BLaER1 (cell line): ENCODE results near the gene TSFM.

Experiments
- H3K27ac ChIP-seq: shearing (Covaris generic); formaldehyde crosslinking; 2 replicates; pipeline ENCODE4 v1.8.1; 2022
- H3K27me3 ChIP-seq: shearing (Covaris generic); formaldehyde crosslinking; 2 replicates; pipeline ENCODE4 v1.8.1; 2022
- H3K36me3 ChIP-seq: shearing (Covaris generic); formaldehyde crosslinking; 2 replicates; pipeline ENCODE4 v1.8.1; 2022
- H3K4me1 ChIP-seq: shearing (Covaris generic); formaldehyde crosslinking; 2 replicates; pipeline ENCODE4 v1.8.1; 2022
- H3K4me2 ChIP-seq: shearing (Covaris generic); formaldehyde crosslinking; 2 replicates; pipeline ENCODE4 v1.8.1; 2022
- H3K4me3 ChIP-seq: shearing (Covaris generic); formaldehyde crosslinking; 2 replicates; pipeline ENCODE4 v1.8.1; 2022
- H3K9ac ChIP-seq: shearing (Covaris generic); formaldehyde crosslinking; 2 replicates; pipeline ENCODE4 v1.8.1; 2022
- H3K9me3 ChIP-seq: shearing (Covaris generic); formaldehyde crosslinking; 2 replicates; pipeline ENCODE4 v1.8.1; 2022
- H4K20me1 ChIP-seq: shearing (Covaris generic); formaldehyde crosslinking; 2 replicates; pipeline ENCODE4 v1.8.1; 2022
- Cebpa-rat ChIP-seq: shearing (Covaris generic); IDR thresholded peaks from 2 replicates; pipeline ENCODE4 v1.8.1; 2022

TSFM gene

DNA sequence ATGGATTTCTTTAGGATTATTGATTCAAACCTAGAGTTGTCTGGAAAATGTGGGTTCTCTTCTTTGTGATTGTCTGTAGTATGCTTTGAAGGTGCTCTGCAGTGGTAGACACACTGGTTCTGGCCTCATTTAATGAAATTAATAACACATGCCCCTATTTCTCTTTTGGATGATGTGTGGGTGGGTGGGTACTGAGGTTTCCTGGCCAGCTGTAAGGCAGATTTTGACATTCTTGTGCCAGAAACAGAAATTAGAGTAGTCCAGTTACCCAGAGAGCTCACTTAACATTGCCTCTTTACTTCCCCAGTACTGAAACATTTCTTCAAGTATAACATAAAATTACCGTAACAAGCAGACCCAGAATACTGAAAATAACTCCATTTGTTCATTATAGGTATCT lies 14.4 kb downstream of the TSFM start:
- Histone ChIP-seq H3K4me1 (no peaks in the 10 kb centered on the region), H4K20me1 (peaks cover 9% of the 10 kb centered on the region; the same call in 1 of the 2 replicates), H3K4me3 (no peak overlapping the region), H3K27ac (no peak overlapping the region), H3K9me3 (no peaks in the 10 kb centered on the region), H3K4me2 (no peak overlapping the region), H3K27me3 (no peaks in the 10 kb centered on the region), H3K36me3 (peaks cover 99% of the 10 kb centered on the region), H3K9ac (no peak overlapping the region)
- no peak for TF ChIP-seq Cebpa-rat

GRCh38 chr12:57797933-57798332 lies 15.3 kb downstream of the TSFM start:
- no peak overlapping the region for H3K4me2 ChIP-seq
- no peaks in the 10 kb centered on the region for H3K27me3 ChIP-seq
- H4K20me1 ChIP-seq: peaks cover 6% of the 10 kb centered on the region; the same call in 1 of the 2 replicates
- H3K4me1 ChIP-seq: no peaks in the 10 kb centered on the region
- H3K9me3 ChIP-seq: no peaks in the 10 kb centered on the region
- H3K9ac ChIP-seq: no peak overlapping the region
- H3K4me3 ChIP-seq: no peak overlapping the region
- H3K27ac ChIP-seq: no peak overlapping the region
- no peak for TF ChIP-seq Cebpa-rat
- H3K36me3 ChIP-seq: peaks cover 99% of the 10 kb centered on the region

DNA sequence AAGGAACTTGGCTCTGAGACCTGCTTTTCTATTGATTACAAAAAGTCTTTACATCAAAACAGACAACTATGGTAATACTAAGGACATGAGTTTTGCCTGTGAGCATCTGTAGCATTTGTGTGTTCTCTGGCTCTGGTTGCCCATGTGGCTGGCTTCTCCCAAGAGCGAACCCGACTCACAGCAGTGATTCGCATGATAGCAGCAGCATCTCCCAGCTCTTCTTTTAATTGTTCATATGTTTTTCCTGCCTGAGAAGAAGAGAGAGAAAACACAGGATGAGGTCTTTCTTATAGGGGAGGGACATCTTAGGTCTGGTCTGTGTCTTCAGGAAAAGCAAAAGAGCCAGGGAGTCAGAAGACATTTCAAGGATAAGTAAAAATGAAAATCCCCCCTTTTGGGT lies 18.4 kb downstream of the TSFM start:
- TF ChIP-seq Cebpa-rat: no peak
- Histone ChIP-seq H3K4me3 (no peak overlapping the region), H4K20me1 (peaks cover 6% of the 10 kb centered on the region; the same call in 1 of the 2 replicates), H3K4me2 (no peak overlapping the region), H3K36me3 (peaks cover 84% of the 10 kb centered on the region), H3K27me3 (no peaks in the 10 kb centered on the region), H3K27ac (no peak overlapping the region), H3K9me3 (no peaks in the 10 kb centered on the region), H3K9ac (no peak overlapping the region), H3K4me1 (no peaks in the 10 kb centered on the region)

DNA sequence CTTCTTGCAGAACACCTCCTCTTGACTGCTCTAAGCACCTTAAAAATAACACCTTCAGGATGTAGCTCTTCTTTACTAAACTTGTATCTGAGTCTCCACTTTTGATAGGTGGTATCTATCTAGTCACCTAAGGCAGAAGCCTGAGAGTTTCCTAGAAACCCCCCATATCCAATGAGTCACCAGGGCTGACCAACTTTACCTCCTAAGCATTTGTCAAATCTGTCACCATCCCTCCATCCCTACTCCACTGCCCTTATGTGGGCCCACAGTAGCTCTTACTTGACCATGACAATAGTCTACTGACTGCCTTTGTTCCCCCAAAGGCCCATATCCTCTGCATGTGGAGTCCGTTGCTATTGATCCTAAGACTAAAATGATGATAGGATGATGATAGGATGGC lies 20.0 kb downstream of the TSFM start:
- H3K36me3 ChIP-seq: peaks cover 80% of the 10 kb centered on the region
- TF ChIP-seq Cebpa-rat: no peak
- H3K27me3 ChIP-seq: no peaks in the 10 kb centered on the region
- no peaks in the 10 kb centered on the region for H3K4me1 ChIP-seq
- no peak overlapping the region for H3K4me3 ChIP-seq
- H3K9me3 ChIP-seq: no peaks in the 10 kb centered on the region
- H3K4me2 ChIP-seq: no peak overlapping the region
- no peak overlapping the region for H3K9ac ChIP-seq
- no peaks in the 10 kb centered on the region; the same call in 1 of the 2 replicates for H4K20me1 ChIP-seq
- H3K27ac ChIP-seq: no peak overlapping the region

DNA sequence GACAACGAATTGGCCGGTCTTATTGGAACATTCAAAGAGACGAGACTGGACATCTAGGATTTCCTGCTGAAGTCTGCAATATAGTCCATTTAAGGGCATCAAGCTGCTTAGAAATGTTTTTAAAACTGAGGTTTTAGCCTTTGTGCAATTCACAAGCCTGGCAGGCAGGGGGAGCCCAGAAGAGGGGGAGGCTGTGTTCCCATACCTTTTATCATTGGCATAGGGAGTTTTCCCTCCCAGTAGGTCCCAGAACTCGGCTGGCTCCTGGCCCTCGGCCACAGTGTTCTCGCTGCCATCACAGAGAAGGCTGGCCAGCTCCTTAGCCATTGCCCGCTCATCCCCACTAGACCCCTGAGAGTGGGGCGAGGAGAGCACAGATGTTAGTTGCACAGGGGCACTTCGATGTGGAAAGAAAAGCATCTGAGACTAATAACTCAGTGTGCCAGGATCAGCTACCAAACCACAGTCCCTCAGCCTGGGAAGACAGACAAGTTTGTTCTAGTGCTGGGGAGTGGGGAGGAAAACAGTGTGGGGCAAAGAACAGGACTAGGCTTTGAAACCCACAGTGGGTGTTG lies 20.8 kb downstream of the TSFM start:
- no peak overlapping the region for H3K4me3 ChIP-seq
- H3K4me2 ChIP-seq: no peak overlapping the region
- no peaks in the 10 kb centered on the region for H3K27me3 ChIP-seq
- TF ChIP-seq Cebpa-rat: no peak
- H3K9ac ChIP-seq: no peak overlapping the region
- no peak overlapping the region for H3K27ac ChIP-seq
- H3K36me3 ChIP-seq: peaks cover 81% of the 10 kb centered on the region
- no peaks in the 10 kb centered on the region for H3K4me1 ChIP-seq
- H4K20me1 ChIP-seq: no peaks in the 10 kb centered on the region; the same call in 1 of the 2 replicates
- no peaks in the 10 kb centered on the region for H3K9me3 ChIP-seq

- Histone ChIP-seq H3K27me3 (no peaks in the 10 kb centered on the region), H3K4me2 (no peak overlapping the region), H3K36me3 (peaks cover 77% of the 10 kb centered on the region), H4K20me1 (no peaks in the 10 kb centered on the region), H3K9ac (no peak overlapping the region), H3K9me3 (no peaks in the 10 kb centered on the region), H3K4me3 (no peak overlapping the region), H3K4me1 (no peaks in the 10 kb centered on the region), H3K27ac (no peak overlapping the region)
- no peak for TF ChIP-seq Cebpa-rat
These were observed 24.1 kb downstream of the TSFM start for GRCh38 chr12:57806677-57807076.

- no peaks in the 10 kb centered on the region for H3K27me3 ChIP-seq
- no peak for TF ChIP-seq Cebpa-rat
- H3K4me1 ChIP-seq: no peaks in the 10 kb centered on the region
- H3K4me3 ChIP-seq: no peak overlapping the region
- no peak overlapping the region for H3K4me2 ChIP-seq
- no peak overlapping the region for H3K27ac ChIP-seq
- H3K9me3 ChIP-seq: no peaks in the 10 kb centered on the region
- H4K20me1 ChIP-seq: no peaks in the 10 kb centered on the region
- no peak overlapping the region for H3K9ac ChIP-seq
- peaks cover 71% of the 10 kb centered on the region for H3K36me3 ChIP-seq
These were observed 24.7 kb downstream of the TSFM start for GRCh38 chr12:57807285-57807684.

DNA sequence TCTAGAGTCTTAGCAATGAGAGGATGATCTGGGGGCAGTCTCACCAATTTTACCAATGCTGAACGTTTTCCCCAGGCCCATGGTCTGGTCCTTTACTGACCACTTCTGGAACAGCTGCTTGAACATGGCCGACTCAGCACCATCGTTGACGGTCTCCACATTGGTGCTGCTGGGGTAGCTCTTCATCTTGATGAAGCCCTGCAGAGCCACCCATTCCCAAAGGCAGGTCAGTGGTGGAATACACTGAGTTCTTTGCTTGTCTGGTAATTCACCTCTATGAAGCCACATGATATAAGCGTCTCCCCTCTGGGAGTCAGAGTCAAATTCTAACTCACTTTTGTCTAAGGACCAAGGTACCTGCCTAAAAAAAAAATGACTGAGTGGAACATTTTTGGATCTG lies 25.8 kb downstream of the TSFM start:
- Histone ChIP-seq H3K27me3 (no peaks in the 10 kb centered on the region), H3K27ac (no peak overlapping the region), H3K4me2 (no peak overlapping the region), H3K36me3 (peaks cover 60% of the 10 kb centered on the region), H3K9me3 (no peaks in the 10 kb centered on the region), H3K4me3 (no peak overlapping the region), H3K9ac (no peak overlapping the region), H4K20me1 (no peaks in the 10 kb centered on the region), H3K4me1 (no peaks in the 10 kb centered on the region)
- no peak for TF ChIP-seq Cebpa-rat

- no peak for TF ChIP-seq Cebpa-rat
- Histone ChIP-seq H3K4me2 (no peak overlapping the region), H4K20me1 (no peaks in the 10 kb centered on the region), H3K9me3 (no peaks in the 10 kb centered on the region), H3K27ac (no peak overlapping the region), H3K27me3 (no peaks in the 10 kb centered on the region), H3K9ac (no peak overlapping the region), H3K36me3 (peaks cover 52% of the 10 kb centered on the region), H3K4me1 (no peaks in the 10 kb centered on the region), H3K4me3 (no peak overlapping the region)
These were observed 26.8 kb downstream of the TSFM start for GRCh38 chr12:57809425-57809824.

GRCh38 chr12:57810450-57810849 lies 27.9 kb downstream of the TSFM start:
- Histone ChIP-seq H3K9ac (no peak overlapping the region), H3K4me1 (no peaks in the 10 kb centered on the region), H3K27me3 (no peaks in the 10 kb centered on the region), H3K9me3 (no peaks in the 10 kb centered on the region), H3K27ac (no peak overlapping the region), H4K20me1 (no peaks in the 10 kb centered on the region), H3K4me3 (no peak overlapping the region), H3K4me2 (no peak overlapping the region), H3K36me3 (peaks cover 49% of the 10 kb centered on the region)
- TF ChIP-seq Cebpa-rat: no peak
